ENCODE measurements around the gene HERPUD1. TPM values are rescaled to one million over a fixed set of nuclear protein-coding genes. Genes with fewer than 3 reads are reported as not detected.
"Not testable (repeated sequence)": the region's sequence is repeated elsewhere in the genome, so short reads cannot be mapped to it uniquely, and the experiment has no call there.

HERPUD1 gene
- total RNA-seq, 1 experiment from 2014 or later = 86.3 TPM

DNA sequence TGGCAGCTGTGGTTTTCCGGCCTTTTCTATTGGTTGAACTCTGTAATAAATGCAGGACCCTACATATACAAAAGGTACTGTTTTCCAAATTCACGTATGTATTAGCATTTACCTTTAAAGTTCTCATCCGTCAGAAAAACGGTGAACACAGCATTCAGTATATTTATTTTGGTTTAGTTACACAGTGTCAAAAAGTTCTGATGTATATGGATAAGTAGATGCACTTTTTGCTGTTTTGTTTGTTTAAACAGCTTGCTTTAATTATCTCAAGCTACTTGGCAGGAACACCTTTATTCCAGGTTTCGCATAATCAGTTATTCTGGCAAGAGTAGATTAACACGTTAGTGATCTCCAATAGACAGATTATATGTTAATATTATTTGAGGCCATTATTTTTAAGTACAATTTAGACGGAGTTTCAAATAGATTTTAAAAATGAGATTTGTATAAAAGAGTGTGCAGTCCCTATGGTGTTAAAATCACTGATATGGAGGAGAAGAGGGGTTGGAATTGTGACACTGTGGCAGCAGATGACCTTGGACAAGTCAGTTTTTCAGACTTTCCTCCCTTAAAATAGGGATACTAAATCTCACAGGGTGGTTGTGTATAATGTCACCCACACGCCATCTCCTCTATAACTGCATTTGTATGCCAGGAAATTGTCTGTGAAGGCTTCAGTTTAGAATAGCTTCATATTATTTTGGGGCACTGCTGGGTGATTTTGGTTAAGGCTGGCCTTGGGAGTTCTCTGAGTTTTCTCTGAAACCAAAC, 2.1 kb downstream of the HERPUD1 start:
- DNase-seq (ENCODE audit: low spot score) = no peak

DNA sequence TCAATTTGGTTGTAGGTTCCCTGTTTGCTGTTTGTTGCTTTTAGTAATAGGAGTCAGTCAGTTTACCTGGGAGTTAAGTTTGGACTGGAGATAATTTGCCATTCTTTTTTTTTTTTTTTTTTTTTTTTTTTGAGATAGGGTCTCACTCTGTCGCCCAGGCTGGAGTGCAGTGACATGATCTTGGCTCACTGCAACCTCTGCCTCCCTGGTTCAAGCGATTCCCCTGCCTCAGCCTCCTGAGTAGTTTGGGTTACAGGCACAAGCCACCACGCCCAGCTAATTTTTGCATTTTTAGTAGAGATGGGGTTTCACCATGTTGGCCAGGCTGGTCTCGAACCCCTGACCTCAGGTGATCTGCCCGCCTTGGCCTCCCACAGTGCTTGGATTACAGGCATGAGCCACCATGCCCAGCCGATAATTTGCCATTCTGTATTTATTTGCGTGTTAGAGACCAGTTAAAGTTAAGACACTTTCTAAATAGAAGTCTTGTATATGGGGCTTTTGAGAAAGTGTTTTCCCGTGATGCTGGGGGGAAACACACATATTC, 2.7 kb downstream of the HERPUD1 start:
- DNase-seq (ENCODE audit: low spot score) = not testable (repeated sequence)

DNA sequence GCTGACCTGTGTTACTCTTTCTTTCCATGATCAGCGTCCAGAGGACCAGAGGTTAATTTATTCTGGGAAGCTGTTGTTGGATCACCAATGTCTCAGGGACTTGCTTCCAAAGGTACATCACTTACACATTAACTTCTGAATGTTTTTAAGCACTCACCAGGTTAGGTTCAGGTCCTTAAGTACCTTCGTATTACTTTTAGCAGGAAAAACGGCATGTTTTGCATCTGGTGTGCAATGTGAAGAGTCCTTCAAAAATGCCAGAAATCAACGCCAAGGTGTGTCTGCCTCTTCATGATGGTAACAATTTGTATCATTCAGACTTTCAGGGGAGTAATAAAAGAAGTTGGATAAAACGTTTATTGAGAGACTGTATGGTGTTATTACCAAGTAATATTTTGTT, 3.3 kb downstream of the HERPUD1 start:
- no peak for DNase-seq (ENCODE audit: low spot score)

DNA sequence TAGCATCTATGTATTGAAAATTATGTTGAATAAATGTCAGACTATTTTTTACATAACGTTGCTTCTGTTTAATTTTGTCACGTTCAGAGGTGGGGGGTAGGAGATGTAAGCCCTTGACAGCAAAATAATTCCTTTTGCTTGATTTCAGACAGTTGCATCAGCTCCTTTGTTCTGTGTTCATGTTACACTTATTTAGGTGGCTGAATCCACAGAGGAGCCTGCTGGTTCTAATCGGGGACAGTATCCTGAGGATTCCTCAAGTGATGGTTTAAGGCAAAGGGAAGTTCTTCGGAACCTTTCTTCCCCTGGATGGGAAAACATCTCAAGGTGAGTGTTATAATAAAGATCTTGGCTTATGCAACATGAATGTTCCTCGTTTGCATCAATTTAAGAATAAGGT, 4.5 kb downstream of the HERPUD1 start:
- no peak for DNase-seq (ENCODE audit: low spot score)

DNA sequence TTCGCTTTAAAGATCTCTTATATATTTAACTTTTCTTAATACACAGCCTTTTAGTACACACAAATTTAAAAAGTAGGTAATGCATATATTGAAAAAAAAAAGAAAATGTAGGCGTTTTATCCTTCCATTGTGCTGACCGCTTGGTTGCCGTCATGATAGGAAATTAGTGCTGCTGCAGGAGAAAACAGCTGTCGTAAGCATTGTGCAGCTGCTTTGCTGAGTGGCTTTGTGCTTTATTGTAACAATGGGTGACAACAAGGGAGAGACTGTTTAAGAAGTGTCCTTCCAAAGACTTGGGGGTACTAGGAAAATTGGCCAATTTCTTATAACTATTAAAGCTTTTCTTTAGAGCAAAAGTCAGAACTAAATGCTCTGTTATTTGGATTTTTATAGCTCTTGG, 5.0 kb downstream of the HERPUD1 start:
- no peak for DNase-seq (ENCODE audit: low spot score)

GRCh38 chr16:56938664-56939513, 6.9 kb downstream of the HERPUD1 start:
- DNase-seq (ENCODE audit: low spot score) = no peak

- no peak for DNase-seq (ENCODE audit: low spot score)
Observed at GRCh38 chr16:56939801-56940200, 7.9 kb downstream of the HERPUD1 start.

DNA sequence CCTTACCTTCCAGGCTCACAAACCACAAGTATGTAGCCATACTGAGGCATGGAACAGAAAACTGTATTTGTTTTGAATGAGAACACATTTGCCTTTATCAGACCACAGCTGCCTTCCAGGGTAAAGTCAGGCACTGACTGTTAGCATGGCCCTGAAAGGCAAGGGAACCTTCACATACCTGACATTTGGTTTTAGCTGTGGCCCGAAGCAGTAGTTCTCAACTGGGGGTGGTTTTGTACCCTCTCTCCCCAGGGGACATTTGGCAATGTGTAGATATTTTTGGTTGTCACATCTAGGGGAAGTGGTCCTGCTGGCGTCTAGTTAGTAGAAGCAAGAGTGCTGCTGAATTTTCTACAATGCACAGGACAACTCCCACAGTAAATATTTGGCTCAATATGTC, 9.2 kb downstream of the HERPUD1 start:
- no peak for DNase-seq (ENCODE audit: low spot score)

GRCh38 chr16:56941856-56942331, 10.0 kb downstream of the HERPUD1 start:
- DNase-seq (ENCODE audit: low spot score) = no peak

- no peak for DNase-seq (ENCODE audit: low spot score)
Observed at GRCh38 chr16:56943761-56944375, 11.9 kb downstream of the HERPUD1 start.

- DNase-seq (ENCODE audit: low spot score) = peak; percentile 65
Observed at GRCh38 chr16:56944954-56945839, 13.3 kb downstream of the HERPUD1 start.

GRCh38 chr16:56945847-56946527, 14.0 kb downstream of the HERPUD1 start:
- no peak for DNase-seq (ENCODE audit: low spot score)

DNA sequence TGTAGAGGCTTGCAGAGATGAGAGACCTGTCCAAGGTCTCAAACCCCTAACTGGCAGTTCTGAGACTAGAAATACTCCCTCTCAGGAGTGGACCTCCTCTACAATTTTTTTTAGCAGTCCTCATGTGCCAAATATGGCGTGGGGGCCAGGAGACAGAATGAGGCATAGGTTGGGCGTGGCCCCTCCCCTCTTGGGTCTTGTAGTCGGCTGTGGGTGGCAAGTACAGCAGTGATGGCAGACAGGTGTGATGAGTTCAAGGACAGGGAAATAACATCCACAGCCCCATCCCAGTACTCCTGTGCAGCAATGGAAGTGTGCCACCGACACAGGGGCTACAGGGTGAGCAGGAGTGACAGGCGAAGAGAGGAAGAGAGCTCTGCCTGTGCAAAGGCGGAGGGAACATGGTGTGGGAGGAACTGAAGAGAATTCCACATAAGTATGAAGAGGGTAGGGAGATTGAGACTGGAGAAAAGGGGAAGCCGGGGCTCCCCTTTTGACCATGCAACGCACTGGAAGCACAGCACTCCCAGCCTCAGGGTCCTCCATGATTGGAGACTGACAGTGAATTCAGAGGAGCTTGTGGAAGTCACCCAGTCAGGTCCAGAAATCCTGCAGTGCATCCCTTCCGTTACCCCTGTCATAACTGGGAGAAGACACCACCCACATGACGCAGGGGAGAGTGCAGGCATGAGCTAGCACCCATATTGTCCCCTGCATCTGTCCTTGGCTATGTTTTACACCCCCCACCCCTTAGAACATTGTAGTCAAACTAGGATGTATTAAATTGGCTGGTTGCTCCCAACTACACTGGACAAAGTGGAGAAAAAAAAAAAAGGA, 15.0 kb downstream of the HERPUD1 start:
- no peak for DNase-seq (ENCODE audit: low spot score)

DNA sequence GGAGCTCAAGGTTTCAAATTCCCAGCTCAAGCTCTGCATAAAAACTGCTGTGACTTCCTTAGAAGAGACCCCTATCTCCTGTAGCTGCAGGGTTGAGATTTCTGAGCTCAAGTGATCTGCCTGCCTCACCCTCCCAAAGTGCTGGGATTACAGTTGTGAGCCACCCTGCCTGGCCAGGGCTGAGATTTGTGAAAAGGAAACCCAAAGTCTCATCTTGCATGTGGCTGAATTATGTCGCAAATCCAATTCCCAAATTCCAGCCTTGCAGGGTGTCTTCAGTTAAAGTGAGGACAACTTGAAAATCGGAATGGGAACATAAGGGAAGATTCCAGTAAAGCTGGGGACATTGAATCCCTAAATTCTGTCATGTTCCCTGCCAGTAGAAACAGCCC, 15.7 kb downstream of the HERPUD1 start:
- DNase-seq (ENCODE audit: low spot score) = no peak

DNA sequence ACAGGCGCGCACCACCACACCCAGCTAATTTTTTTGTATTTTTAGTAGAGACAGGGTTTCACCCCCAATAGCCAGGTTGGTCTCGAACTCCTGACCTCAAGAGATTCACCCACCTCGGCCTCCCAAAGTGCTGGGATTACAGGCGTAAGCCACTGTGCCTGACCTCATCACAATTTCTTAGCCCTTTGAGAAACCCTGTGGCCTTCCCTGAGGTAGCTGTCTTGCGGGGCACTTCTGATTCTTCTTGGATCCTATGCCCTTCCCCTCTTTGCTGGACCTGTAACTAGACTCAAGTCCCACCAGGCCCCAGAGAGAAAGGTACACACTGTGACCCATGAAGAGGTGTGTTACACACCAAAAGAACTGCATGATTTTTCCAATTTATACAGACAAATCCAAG, 16.3 kb downstream of the HERPUD1 start:
- no peak for DNase-seq (ENCODE audit: low spot score)

GRCh38 chr16:56950051-56950450, 18.1 kb downstream of the HERPUD1 start:
- no peak for DNase-seq (ENCODE audit: low spot score)

DNA sequence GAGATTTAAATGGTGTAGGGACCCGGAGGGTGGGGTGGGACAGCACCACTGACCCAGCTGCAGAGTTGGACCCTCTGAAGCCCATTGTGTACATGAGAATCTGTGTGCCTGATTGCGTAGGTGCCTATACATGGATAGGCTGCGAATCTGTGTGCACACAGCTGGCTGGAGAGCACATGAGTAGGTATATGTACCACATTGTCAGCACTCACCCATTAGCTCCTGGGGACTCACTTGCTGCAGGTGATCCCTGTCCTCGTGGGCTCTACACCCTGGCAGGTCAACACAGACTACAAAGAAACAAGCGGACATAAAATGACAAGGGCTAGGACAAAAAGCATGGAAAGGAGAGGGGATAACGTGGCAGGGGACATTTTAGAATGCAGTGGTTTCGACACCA, 18.5 kb downstream of the HERPUD1 start:
- no peak for DNase-seq (ENCODE audit: low spot score)

DNA sequence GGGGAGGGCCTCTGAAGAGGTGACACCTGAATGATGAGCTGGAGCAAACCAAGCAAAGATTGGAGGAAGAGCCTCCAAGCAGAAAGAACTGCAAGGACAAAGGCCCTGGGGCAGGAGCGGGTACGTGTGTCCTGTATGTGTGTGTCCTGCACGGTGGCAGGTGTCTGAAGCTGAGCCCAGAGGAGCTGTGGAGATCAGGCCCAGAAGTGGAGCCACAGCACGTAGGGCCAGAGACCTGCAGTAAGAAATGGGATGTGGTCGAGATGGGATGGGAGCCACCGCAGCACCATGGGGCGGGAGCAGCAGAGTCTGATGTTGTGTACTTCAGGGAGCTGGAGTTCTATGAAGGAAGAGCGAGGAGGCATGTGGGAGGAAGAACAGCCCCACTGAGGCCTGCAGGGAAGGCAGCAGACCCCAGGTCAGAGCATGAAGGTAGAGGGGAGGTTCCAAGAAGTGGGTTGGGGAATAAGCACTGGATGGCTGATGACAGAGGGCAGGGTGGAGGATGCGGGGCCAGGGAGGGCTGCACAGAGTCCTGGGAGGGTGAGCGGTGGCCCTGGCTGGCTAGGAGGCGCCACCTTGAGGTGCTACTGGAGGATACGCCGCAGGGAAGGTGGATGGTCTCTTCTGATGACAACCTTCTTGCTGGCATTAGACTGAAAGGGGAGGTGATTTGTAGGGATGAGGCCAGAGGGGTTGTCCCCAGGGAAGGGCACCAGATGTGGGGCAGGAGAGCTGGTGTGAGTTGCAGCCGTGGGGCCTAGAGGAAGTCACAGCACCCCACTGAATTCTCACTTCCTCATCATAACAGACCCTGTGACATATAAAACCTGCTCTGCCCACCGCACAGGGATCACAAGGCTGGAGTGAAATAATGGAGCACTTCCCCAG, 19.2 kb downstream of the HERPUD1 start:
- peak; percentile 34 for DNase-seq (ENCODE audit: low spot score)

GRCh38 chr16:56953006-56953405, 21.1 kb downstream of the HERPUD1 start:
- DNase-seq (ENCODE audit: low spot score) = no peak
